GM18508 (cell line): Measurements from ENCODE around the gene ABCC9.
A peak's percentile ranks its signal among the peaks of the same experiment; 100 is the strongest.
"Not testable (repeated sequence)": the region's sequence is repeated elsewhere in the genome, so short reads cannot be mapped to it uniquely, and the experiment has no call there.

Experiments
- ATAC-seq: cut with Tn5 transposase; IDR thresholded peaks from one replicate; pipeline ENCODE4 v1.9.1; 2021; ENCODE audit warnings: moderate number of reproducible peaks; ENCODE audit not compliant: insufficient read depth, unreplicated experiment

Gene ABCC9

GRCh38 chr12:21938879-21939278 lies 2.3 kb downstream of the ABCC9 start:
- no peak for ATAC-seq

GRCh38 chr12:21934173-21934572 lies 7.1 kb downstream of the ABCC9 start:
- ATAC-seq, result no peak

- no peak for ATAC-seq
These were observed 7.6 kb downstream of the ABCC9 start for GRCh38 chr12:21933656-21934055.

GRCh38 chr12:21929972-21930371 lies 11.3 kb downstream of the ABCC9 start:
- ATAC-seq, result not testable (repeated sequence)

GRCh38 chr12:21925296-21925913 lies 15.8 kb downstream of the ABCC9 start:
- no peak for ATAC-seq

- no peak for ATAC-seq
These were observed 19.8 kb downstream of the ABCC9 start for GRCh38 chr12:21921436-21921835.

- ATAC-seq, result no peak
These were observed 22.8 kb downstream of the ABCC9 start for GRCh38 chr12:21918456-21918855.

- no peak for ATAC-seq
These were observed 27.4 kb downstream of the ABCC9 start for GRCh38 chr12:21913823-21914222.

- ATAC-seq, result no peak
These were observed 28.9 kb downstream of the ABCC9 start for GRCh38 chr12:21912318-21912717.

- ATAC-seq, result no peak
These were observed 29.4 kb downstream of the ABCC9 start for GRCh38 chr12:21911832-21912231.

GRCh38 chr12:21910657-21911056 lies 30.6 kb downstream of the ABCC9 start:
- no peak for ATAC-seq

- ATAC-seq, result no peak
These were observed 33.0 kb downstream of the ABCC9 start for GRCh38 chr12:21907948-21908837.

GRCh38 chr12:21906919-21907493 lies 34.2 kb downstream of the ABCC9 start:
- ATAC-seq, result peak; percentile 97

GRCh38 chr12:21899532-21899931 lies 41.7 kb downstream of the ABCC9 start:
- ATAC-seq, result not testable (repeated sequence)

GRCh38 chr12:21895651-21896050 lies 45.6 kb downstream of the ABCC9 start:
- ATAC-seq, result no peak

GRCh38 chr12:21894792-21895595 lies 46.2 kb downstream of the ABCC9 start:
- ATAC-seq, result no peak

- no peak for ATAC-seq
These were observed 47.3 kb downstream of the ABCC9 start for GRCh38 chr12:21893924-21894323.

- no peak for ATAC-seq
These were observed 48.9 kb downstream of the ABCC9 start for GRCh38 chr12:21892341-21892740.

GRCh38 chr12:21891751-21892217 lies 49.4 kb downstream of the ABCC9 start:
- ATAC-seq, result no peak

- no peak for ATAC-seq
These were observed 52.9 kb downstream of the ABCC9 start for GRCh38 chr12:21888276-21888863.
